PFSK-1 (cell line): ENCODE data around the gene SLC10A7.

Experiments
- POLR2AphosphoS5 ChIP-seq: IDR thresholded peaks from 2 replicates; pipeline ENCODE4 v1.6.1; 2012; ENCODE audit warnings: low read depth, mild to moderate bottlenecking, control low read depth, low read length, moderate library complexity
- TF ChIP-seq, protein P1 (sequence below), 2 experiments: IDR thresholded peaks; 2 replicates each; pipeline versions ENCODE4 v1.6.1 to v1.8.0; 2011 to 2012; ENCODE audit warnings: low read depth in 2 of 2, low read length in 2 of 2, control low read depth in 1 of 2, inconsistent platforms in 1 of 2, mild to moderate bottlenecking in 1 of 2, moderate library complexity in 1 of 2; ENCODE audit not compliant: insufficient read depth in 1 of 2

DNA sequence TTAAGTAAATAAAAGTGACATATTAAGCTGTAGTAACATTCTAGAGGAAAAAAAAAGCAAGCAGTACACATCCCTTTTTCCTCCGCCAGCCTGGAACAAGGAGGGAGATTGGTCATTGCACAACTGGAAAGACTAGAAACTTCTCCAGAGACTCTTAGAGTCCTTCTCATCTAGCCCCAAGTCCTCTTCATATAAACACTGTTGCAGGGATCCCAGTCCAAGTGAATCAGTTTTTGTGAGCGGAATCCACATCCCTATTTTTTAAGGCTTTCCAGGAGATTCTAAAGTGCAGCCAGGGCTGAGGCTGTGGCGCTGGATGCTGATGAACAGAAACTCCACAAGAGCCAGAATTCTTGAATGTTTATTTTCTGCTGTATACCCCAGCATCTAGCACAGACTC lies 283.6 kb downstream of the SLC10A7 start:
- TF ChIP-seq POLR2AphosphoS5: no peak
- TF ChIP-seq, protein P1, sequence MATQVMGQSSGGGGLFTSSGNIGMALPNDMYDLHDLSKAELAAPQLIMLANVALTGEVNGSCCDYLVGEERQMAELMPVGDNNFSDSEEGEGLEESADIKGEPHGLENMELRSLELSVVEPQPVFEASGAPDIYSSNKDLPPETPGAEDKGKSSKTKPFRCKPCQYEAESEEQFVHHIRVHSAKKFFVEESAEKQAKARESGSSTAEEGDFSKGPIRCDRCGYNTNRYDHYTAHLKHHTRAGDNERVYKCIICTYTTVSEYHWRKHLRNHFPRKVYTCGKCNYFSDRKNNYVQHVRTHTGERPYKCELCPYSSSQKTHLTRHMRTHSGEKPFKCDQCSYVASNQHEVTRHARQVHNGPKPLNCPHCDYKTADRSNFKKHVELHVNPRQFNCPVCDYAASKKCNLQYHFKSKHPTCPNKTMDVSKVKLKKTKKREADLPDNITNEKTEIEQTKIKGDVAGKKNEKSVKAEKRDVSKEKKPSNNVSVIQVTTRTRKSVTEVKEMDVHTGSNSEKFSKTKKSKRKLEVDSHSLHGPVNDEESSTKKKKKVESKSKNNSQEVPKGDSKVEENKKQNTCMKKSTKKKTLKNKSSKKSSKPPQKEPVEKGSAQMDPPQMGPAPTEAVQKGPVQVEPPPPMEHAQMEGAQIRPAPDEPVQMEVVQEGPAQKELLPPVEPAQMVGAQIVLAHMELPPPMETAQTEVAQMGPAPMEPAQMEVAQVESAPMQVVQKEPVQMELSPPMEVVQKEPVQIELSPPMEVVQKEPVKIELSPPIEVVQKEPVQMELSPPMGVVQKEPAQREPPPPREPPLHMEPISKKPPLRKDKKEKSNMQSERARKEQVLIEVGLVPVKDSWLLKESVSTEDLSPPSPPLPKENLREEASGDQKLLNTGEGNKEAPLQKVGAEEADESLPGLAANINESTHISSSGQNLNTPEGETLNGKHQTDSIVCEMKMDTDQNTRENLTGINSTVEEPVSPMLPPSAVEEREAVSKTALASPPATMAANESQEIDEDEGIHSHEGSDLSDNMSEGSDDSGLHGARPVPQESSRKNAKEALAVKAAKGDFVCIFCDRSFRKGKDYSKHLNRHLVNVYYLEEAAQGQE (IDR thresholded peaks at IDR 0.05; ENCODE audit: insufficient read depth in 1 of 2, low read depth in 2 of 2, low read length in 2 of 2): no peak
